OCI-M2 (cell line): ENCODE data around the gene HEATR9.
"Not testable (repeated sequence)": the region's sequence is repeated elsewhere in the genome, so short reads cannot be mapped to it uniquely, and the experiment has no call there.

Experiments used
- DNase-seq: peaks from one replicate; lab custom pipeline; 2025; ENCODE audit not compliant: unreplicated experiment; lab: John Stamatoyannopoulos, UW

HEATR9 gene

GRCh38 chr17:35868737-35869136 is at the start of gene HEATR9:
TSS of gene HEATR9 (minus strand) at chr17:35868891. CDS start at chr17:35868742, 149 bp downstream.
- no peak for DNase-seq

DNA sequence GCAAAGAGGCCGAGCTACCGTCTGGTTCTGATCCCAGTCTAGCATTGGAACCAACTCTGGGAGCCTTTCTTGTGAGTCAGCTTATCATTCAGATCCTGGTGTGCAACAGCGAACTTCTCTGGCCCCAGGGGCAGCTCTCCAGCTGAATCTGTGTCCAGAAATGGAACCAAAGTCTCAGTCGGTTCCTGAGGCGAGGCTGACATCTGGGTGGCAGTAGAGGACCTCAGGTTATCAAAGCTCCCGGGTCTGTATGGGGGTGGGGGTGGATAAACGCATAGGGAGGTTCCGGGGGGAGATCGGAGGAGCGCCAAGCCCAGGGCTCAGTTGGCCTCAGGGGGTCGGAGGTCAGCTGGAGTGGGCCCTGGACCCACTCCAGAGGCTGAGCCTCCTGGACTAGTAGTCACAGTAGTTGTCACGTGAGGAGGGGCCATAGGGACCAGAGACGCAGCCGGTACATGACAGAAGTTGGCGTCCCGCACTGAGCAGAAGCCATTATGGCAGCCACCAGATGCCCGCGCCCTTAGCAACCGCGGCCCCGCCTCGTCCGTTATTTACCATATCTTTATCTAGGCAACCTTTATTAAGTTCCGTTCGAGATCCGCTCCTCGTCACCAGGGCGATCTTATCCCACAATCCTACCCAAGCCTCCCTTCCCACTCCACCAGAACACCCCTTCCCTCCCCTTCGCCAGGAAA is 49.0 kb upstream of the HEATR9 start:
- DNase-seq: no peak

- DNase-seq: no peak
Observed at GRCh38 chr17:35915153-35915964, 46.7 kb upstream of the HEATR9 start.

GRCh38 chr17:35914354-35914753 is 45.7 kb upstream of the HEATR9 start:
- DNase-seq: no peak

GRCh38 chr17:35913609-35914008 is 44.9 kb upstream of the HEATR9 start:
- no peak for DNase-seq

DNA sequence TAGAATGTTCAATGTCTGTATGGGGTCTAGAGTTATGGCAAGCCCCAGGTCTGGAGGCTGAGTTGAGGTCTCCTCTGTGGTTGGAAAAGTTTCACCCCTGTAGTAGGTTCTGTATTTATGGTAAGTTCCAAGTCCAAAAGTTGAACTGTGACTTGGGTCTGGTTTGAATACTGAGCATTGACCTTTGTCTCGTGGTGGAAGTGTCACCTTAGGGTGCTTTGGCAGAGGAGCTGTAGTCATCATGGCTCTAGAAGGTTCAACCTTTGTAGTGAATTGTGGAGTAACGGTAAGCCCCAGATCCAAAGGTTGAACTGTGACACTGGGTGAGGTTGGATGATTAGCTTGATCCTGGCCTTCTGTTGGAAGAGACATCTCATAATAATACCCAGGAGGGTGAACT is 44.3 kb upstream of the HEATR9 start:
- no peak for DNase-seq

GRCh38 chr17:35912339-35912912 is 43.7 kb upstream of the HEATR9 start:
- DNase-seq: no peak

DNA sequence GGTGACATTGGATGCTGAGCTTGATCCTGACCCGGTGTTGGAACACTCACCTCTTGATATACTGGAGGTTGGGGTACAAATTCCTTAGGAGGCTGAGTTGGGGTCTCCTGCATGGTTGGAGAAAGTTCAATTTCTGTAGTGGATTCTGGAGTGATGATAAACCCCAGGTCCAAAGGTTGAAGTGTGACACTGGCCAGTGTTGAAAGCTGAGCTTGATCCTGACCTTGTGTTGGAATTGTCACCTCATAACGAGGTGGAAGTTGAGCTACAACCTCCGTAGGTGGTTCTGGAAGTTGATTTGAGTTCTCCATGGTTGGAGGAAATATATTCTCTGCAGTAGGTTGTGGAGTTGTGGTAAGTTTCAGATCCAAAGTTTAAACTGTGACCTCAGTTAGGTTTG is 40.7 kb upstream of the HEATR9 start:
- DNase-seq: no peak

DNA sequence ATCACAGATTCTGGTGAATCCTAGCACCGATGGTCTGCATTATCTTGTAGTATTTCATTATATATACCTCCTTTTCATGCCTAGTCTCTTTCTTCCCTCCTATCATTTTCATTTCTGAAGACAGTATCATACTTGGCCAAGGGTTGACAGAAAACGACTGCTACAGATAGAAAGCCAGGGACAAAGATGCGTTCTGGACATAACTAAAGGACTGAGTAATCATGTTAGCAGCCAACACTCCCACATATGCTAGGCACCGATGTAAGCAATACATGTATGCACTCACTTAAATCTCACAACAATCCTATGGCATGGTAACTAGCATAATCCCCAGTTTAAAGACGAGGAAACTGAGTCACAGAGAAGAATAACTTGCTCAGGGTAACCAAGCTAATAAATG is 39.0 kb upstream of the HEATR9 start:
- DNase-seq: no peak

DNA sequence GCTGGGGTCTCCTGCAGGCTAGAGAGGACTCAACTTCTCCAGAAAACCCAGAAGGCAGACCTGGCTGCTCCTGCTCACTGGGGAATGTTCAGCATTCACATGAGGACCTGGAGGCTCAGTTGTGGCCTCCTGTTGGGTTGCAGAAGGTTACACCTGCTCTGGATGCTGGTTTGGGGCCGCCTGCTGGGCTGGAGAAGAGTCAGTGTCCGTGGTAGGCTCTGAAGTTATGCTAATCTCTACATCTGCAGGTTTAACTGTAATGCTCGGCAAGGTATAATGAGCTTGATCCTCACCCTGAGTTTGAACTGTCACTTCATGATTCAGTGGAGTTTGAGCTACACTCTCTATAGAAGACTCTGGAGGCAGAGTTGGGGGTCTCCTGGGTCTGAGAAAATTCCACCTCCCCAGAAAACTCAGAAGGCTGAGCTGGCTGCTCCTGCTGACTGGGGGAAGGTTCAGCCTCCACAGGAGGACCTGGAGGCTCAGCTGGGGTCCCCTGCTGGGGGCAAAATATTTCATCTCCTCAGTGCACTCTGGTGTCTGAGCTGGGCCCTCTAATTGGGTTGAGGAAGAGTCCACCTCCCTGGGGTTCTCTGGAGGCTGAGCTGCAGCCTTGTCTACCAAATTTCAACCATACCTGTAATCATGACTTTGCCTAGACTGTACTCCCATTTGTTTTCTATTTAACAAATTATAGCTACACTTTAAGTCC is 38.4 kb upstream of the HEATR9 start:
- no peak for DNase-seq

- no peak for DNase-seq
Observed at GRCh38 chr17:35906191-35906925, 37.7 kb upstream of the HEATR9 start.

DNA sequence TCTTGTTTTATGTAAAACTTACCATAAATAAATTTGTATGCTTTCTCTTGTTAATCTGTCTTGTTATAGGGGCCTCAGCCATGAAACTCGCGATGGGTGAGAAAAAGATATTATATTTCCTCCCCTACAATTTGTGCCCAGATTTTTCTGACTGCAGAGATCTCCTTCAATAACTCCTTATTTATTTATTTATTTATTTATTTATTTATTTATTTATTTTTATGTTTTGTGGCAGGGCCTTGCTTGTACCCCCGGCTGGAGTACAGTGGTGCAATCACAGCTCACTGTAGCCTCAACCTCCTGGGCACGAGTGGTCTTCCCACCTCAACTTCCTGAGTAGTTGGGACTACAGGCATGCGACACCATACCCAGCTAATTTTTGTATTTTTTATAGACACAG is 34.8 kb upstream of the HEATR9 start:
- no peak for DNase-seq

- no peak for DNase-seq
Observed at GRCh38 chr17:35901631-35902175, 33.0 kb upstream of the HEATR9 start.

- no peak for DNase-seq
Observed at GRCh38 chr17:35900708-35901480, 32.2 kb upstream of the HEATR9 start.

- no peak for DNase-seq
Observed at GRCh38 chr17:35900280-35900679, 31.6 kb upstream of the HEATR9 start.

DNA sequence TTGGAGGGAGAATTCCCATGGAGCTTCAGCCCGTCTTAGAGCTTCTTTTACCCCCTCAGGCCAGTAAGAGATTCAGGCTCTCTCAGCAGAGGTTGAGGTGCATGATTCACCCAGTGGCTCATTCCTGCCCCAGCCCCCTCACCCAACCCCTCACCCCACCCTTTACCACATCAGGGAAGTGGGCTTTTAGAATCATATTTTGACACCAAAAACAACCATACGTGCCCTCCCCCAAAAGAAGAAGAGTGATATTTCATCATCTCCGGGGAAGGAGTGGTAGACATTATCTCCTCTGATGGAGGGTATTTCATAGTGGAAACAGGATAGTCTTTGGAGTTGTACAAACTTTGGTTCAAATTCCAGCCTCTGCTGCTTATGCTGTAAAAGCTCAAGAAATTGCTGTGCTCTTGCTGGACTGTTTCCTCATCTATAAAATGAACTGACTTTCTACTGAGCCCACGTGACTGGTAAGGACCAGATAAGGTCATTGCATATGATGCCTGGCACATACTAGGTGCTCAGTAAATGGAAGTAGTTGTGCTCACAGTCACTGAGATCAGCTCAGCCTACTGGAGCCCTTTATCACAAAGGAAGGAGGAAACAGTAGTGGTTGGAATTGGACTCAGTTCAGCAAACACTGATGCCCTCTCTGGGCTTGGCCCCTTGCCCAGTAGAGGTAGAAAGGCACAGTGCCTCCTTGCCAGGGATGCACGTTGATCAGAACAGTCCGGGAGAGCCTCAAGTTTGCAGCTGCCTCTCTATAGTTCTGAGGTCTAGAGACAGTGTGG is 29.8 kb upstream of the HEATR9 start:
- no peak for DNase-seq

GRCh38 chr17:35897772-35898171 is 29.1 kb upstream of the HEATR9 start:
- DNase-seq: not testable (repeated sequence)

- no peak for DNase-seq
Observed at GRCh38 chr17:35895636-35896587, 27.2 kb upstream of the HEATR9 start.
